CD4-positive, alpha-beta T cell treated with Interleukin-15 for 1 hour (primary cell): ENCODE measurements around the gene NFASC.
A peak's percentile ranks its signal among the peaks of the same experiment; 100 is the strongest.

ENCODE experiments used
- DNase-seq: peaks from one replicate; pipeline ENCODE4 v3.0.0-alpha.2; 2020

Gene NFASC

DNA sequence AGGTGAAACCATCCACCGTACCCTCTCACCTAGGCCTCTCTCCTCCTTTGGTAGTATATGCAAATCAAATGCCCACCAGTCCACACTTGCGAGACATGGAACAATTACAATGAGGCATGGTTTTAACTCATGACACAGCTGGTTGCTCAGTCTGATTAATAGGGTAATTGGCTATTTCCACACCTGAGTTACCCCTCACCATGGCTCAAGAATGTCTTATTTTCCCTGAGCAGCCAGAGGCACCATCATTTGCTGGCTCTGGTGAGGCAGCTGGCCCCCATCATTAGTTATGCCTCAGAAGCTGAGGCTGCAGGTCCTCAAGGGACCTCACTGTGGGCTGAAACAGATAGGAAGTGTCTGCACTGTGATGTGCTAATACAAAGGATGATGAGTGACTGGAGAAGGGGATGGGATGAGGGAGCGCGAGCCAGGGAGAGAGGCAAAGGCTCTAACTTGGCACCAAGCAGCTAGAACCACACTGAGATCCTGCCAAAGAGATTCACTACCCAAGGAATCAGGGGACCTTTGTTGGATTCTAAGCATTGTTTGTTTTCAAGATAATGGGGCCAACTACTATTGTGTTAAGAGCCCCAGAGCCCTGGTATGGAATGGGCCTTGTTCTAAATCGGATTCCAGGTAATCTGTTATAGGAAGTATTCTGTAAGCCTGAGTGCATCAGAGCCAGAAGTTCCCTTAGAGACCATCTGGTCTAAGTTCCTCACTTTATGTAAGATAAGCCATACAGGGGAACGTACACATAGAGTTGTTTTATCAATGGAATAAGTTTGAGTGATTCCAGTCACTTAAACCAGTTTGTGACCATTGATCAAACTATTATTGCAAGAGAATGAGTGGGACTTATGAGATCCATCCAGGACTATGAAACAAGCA lies 92.3 kb downstream of the NFASC start:
- DNase-seq: no peak

DNA sequence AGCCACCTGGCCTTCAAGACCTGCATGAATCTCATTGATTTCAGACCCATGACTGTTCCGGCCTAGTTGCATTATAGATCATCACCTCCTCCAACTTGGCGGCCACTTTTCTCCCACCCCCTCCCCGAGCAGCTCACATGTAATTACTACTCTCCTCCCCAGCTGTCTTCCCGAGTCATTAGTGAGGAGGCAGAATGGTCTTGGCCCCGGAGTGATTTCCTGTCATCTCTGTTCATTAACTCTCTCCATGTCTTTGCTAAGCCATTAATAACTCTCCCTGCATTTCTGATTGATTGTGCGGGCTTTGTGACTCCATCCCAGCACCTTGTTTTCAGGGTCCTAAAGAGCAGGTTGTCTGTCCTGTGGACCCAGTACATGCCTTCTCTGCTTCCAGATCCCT lies 96.8 kb downstream of the NFASC start:
- DNase-seq: no peak

DNA sequence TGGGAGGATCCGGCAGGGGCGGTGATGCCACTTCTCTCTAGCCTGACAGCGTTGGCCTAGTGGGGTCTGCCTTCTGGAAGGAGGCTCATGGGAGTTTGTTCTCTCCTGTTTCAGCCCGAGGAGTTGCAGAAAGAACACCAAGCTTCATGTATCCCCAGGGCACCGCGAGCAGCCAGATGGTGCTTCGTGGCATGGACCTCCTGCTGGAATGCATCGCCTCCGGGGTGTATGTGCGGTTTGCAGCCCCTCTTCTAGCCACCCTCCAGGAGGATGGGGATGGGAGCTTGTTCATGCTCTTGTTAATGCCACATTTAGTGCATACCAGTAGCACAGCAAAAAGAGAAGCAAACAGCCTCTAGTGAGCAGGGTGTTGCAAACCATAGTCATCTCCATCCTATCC lies 97.5 kb downstream of the NFASC start:
- DNase-seq: no peak

DNA sequence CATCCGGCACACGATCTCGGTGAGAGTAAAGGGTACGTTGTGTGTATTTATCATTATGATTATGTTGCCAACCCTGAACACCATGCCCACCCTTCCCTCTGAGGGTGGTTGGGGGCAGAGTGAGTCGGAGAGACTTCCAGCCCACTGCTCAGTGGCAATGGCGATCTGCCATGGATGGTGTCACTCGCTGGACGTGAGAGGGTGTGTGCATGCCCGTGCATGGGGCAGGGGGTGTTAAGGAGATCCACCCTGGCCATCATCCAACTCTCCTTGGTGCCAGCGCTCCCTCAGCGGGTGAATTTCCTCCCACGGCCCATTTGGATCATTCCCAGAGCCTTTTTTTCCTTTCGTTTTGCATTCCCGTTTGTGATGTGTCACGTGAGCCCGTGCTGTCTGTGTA lies 98.3 kb downstream of the NFASC start:
- no peak for DNase-seq

DNA sequence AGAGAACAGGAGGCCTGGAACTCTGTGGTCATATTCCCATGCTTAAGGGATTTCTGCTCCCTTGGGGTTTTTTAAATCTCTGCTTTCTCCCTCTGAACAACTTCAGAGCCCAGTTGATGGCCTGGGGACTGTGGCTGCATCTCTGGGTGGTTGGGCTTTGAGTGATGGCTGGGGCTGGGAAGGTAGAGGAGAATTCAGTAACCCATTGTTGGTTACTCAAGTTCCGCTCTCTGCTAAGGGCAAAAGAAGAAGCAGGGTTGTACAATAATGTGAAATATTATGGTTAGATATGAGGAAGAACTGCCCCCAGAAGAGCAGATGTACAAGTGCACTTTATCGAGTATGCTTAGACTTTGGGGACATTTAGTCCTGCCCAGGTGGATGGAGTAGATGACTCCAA lies 100.3 kb downstream of the NFASC start:
- no peak for DNase-seq

DNA sequence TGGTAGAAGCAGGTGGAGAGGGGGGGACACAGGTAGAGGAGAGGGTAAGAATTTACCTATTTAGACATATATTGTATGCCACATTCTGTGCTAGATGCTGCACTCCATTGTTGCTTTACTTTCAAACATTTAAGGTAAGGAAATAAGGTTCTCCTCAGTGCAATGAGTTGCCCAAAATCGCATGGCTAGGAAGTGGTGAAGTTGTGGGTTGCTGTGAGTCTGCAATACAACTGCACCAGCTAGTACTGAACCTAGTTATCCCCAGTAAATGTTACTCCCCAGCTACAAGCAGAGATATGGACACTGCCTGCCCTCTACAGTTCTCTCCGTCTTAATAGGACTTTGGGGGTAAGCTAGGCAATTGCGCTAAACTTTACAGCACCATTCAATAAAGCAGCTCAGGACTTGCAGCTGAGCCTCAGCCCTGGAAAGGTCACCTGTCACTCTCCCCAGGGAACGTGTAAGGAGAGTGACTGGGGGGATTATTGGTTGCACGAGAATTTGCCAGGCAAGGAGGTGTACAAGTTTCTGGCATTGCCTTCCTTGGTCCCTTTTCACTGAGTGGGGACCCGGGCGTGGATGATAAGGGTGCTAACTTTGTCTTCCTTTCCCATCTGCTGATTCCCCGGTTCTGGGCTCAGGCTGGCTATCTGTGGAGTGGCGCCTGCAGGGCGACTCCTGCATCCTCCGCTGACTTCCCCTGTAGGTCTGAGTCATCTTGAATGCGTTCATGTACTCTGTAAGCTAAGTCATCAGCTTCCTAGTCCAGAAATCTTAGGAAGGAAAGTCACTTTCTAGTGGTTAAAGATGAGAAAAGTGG lies 101.1 kb downstream of the NFASC start:
- DNase-seq: peak; percentile 42

DNA sequence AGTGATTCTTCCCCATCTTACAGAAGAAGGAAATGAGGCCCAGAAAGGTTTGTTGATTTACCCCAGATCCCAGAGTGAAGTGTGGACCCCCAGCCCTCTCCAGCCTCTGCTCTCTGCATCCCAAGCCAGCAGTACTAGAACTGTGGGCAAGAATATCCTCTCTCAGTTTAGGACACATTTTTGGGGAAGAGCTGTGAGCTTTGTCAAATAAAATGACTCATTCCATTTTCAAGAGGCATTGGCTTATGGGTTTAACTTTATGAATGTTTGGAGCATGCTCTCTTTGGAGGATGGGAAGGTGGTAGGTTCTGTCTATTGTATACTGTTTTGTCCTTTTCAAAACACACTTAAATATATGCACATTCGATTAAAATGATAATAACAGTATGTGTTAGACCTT lies 101.8 kb downstream of the NFASC start:
- DNase-seq: no peak

DNA sequence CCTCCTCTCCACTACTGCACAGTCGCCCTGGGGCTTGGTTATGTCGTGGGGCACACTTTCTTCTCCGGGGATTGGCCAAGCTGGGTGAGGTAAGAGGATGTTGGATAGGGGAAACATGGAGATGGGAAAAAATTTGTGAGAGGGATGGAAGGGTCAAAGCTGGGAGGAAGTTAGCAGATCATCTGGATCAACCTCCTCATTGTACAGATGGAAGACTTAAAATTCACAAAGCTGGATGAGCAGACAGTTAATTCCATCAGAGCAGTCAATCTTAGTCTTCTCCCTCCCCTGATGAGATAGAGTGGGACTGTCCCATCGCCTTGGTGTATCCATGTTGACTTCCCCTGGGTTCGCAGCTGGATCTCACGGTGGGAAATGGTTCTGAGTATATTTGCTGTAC lies 102.8 kb downstream of the NFASC start:
- DNase-seq: no peak

DNA sequence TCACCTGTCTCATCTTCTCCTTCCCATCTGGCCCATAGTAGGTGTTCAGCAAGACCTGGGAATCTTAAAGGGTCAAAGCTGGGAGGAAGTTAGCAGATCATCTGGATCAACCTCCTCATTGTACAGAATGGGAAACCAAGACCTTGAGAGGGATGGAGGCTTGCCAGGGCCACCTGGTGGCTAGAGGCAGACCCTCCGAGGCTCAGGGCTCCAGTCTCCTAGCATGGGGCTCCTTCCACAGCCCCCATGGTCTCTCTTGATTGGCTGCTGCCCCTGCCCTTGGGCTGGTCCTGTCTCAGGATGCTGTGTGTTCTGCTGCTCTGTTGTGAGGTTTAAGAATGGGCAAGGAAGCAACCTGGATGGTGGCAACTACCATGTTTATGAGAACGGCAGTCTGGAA lies 103.7 kb downstream of the NFASC start:
- no peak for DNase-seq

DNA sequence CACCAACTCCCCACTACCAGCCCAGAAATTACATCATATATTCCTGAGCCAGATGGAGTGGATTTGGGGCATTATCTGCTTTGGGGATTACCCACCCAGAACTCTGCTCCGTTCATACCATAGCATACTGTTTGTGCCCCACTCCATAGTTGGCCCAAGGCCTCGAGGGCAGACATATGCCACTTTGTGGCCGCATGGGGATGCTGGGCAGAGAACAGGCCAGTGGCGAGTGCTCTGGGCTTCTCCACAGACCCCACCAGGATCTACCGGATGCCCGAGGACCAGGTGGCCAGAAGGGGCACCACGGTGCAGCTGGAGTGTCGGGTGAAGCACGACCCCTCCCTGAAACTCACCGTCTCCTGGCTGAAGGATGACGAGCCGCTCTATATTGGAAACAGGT lies 104.4 kb downstream of the NFASC start:
- DNase-seq: no peak

DNA sequence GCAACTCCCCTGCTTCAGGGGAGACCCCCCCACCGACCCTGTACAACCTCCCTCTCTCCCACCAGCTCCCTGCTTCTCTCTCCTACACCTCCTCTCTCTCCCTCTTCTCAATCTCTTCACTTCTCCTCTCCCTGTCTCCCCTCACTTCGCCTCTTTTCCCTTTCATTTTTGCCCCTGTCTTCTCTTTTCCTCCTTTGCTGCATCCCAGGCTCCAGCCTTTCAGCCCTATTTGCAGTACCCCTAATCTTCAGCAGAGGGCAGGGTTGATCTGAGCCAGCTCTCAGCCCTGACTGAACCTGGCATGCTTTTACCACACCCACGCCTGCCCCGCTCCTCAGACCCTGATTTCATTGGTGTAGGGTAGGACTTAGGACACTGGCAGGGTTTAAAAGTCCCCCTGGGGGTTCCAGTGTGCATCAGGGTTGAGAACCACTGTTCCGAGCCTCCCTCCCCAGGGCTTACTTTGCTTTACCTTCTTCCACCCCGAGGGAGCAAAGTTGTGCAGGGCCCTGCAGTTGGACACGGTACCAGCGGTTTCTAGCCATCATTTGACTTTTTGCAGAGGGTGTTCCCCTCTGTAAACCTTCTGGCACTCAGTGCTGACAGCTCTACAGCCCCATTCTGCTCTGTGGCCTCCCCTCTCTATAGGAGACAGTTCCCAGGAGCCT lies 105.0 kb downstream of the NFASC start:
- no peak for DNase-seq

DNA sequence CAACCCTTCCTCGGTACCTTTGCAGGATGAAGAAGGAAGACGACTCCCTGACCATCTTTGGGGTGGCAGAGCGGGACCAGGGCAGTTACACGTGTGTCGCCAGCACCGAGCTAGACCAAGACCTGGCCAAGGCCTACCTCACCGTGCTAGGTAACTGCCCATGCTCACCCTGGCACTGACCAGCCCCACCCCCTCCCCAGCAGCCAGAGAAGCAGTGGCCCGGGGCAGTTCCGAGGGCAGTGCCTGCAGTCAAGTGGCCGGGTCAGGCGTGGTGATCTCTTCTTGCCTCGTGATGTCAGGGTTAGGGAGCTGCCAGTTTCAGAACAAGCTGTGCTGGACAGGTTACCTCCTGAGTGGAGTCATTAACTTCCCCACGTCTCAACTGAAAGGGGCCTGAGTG lies 106.0 kb downstream of the NFASC start:
- no peak for DNase-seq

DNA sequence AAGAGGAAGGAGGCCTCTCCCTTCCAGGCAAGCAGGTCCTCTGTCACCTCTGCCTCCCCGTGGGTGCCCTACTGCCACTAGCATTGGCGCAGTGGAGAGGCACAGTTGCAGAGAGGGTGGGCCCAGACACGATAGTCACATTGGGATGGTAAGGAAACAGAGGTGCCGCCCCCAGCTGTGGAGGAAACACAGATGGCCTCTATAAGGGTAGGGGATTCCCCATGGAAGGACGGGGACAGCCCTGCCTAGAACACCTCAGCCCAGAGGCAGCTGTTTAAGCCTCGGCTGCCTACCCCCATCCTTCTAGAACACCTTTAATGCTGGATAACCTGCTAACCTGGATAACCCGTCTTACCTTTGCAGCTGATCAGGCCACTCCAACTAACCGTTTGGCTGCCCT lies 106.7 kb downstream of the NFASC start:
- no peak for DNase-seq

DNA sequence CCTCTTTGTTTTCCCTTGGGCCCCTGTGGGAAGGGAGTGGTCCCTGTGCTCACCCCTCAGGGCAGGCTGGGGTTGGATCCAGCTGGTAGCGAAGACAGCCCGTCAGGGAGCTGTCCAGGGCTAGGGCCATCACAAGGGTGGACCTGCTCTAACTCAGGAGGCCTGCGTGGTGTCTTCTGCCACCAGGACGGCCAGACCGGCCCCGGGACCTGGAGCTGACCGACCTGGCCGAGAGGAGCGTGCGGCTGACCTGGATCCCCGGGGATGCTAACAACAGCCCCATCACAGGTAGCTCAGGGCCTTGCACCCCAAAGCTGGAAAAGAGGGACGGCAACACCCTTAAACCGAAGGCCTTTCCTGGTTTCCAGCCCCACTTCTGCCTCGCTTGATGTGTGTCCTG lies 108.1 kb downstream of the NFASC start:
- DNase-seq: no peak

DNA sequence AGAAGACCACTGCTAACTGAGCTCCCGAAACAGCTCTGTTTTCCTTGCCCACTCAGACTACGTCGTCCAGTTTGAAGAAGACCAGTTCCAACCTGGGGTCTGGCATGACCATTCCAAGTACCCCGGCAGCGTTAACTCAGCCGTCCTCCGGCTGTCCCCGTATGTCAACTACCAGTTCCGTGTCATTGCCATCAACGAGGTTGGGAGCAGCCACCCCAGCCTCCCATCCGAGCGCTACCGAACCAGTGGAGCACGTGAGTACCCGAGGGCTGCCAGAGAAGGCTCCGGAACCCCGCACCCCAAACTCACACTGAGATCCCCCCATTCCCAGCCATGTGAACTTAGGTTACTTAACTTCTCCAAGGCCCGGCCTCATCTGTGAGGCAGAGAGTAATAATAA lies 108.6 kb downstream of the NFASC start:
- DNase-seq: no peak

DNA sequence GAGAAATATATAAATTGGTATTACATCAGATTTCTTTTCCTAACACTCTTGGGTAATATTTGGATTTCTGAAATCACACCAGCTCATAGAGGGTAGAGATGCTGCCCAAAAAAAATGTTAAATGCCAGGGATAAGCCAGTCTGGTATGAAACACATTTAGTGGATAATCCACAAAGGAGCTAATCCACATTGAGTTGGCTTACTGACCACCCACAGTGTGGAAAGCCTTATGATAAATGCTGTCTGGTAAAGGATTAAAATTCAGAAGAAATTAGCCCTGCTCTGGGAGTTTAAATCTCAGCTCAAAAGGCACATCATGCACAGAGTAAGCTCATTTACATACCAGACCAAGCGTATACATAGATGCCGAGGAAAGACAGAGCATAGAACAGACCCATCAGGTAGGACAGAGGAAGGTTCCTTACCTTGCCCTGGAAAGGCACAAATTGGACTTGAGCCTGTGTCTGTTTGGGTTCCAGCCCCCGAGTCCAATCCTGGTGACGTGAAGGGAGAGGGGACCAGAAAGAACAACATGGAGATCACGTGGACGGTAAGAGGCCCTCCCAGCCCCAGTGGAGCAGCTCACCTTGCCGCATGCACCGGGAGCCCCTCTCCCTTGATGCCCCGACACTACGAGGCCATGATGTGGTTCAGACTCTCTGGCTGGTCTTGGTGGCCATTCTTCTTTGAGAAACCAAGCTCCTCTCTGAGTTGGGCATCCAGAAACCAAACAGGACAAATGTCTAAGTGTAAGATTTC lies 109.4 kb downstream of the NFASC start:
- no peak for DNase-seq

DNA sequence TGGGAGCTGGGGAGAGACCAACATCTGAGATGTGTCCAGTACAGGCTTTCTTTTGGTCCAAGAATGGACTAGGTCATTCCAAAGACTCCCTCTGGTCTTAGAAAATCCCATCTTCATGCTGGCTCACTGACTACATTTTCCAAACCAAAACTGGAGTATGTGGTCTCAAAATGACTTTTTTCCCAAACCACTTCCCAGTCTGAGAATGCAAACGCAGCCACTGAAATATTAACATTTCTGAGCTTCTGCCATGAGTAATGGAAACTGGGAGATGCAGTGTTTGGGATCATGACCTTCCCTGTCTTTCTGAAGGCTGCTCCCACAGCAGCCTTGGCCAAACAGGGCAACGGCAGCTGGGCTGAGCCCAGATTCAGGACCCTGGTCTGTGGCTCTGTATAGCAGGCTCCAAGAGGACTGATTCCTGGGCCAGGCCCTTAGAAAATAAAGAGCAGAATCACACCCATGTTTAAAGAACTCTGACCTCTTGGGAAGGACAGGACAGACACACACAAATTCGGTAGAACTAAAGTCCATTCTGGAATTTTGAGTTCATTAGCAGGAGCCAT lies 110.3 kb downstream of the NFASC start:
- no peak for DNase-seq

DNA sequence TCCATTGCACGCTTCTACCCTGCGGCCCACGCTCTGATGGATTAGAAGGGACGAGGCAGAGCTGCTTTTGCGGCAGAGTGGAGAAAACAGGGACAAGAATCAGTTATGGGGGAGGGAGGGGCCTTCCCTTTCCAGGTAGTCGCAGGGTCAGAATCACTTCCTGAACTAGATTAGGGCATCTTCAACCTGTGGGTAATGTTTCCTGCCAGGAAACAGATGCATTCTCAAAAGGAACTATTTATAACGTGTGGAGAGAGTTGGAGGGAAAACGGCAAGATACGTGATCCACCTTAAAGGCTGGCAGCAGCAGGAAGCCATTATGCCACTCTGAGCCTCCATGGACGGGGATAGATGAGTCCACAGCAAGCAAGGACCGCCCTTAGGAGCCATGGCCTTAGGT lies 112.5 kb downstream of the NFASC start:
- DNase-seq: no peak

DNA sequence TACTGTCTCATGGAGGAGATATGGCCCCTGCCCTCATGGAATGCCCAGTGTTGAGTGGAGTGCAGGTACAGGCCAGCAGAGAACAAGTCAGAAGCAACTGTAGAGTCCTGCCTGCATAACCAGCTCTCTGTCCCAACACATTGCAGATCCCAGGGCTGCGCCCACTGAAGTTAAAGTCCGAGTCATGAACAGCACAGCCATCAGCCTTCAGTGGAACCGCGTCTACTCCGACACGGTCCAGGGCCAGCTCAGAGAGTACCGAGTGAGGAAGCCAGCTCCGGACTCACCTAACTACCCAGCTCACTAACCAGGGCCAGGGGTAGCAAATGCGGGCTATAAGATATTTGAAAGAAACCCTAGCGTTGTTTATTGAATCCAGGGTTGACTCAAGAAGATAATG lies 113.2 kb downstream of the NFASC start:
- no peak for DNase-seq

DNA sequence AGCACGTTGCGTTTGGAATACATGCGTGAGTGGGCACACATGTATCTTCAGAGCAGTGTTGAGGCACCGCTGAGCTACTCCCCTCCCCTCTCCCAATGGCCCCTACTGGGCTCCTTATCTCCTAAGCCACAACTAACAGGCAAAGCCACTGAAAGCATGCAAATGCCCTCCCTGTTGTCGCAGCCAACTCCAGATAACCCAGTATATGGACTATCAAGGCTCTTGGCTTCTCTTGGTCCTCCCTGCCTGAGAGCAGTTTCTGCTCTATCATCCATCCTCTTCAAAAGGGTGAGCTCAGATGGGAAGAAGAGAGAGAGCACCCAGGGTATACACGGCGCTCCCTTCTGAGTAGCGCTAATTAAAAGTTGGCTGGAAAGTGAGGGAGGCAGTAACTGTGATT lies 113.8 kb downstream of the NFASC start:
- no peak for DNase-seq

DNA sequence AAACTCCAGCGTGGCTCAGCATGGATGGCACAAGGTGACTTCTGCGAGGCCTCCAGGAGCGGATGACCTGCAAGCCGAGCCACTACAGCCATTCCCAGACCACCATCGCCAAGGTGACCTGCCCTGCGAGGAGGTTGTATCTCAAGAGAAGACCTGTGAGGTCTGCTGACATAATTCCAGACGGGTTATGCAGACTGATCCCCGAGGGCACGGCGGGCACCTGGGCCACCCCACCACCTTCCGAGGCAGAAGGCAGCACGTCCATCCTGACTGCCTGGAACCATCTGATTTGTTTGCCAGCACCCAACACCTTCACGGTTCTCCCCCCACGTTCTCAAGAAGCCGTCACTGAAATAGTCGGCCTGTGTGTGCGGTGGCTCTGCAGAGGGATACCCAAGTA lies 115.5 kb downstream of the NFASC start:
- no peak for DNase-seq

DNA sequence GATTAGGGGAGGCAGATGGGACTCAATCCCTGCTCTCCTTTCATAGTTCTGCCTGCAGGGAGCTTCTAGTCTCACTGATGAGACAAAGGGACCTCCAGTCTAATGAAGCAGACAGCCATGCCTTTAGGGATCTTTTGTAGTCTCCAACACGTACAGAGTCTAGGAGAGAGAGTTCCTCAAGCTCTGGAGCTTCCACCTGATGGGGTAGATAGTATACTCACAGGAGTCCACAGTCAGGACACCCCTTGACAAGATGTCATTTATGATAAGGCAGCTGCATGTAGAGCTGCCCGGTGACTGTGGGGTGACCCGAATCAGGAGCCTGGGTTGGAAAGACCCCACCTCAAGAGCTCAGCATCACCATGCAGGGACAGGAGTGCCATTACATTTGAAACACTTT lies 117.0 kb downstream of the NFASC start:
- DNase-seq: no peak

DNA sequence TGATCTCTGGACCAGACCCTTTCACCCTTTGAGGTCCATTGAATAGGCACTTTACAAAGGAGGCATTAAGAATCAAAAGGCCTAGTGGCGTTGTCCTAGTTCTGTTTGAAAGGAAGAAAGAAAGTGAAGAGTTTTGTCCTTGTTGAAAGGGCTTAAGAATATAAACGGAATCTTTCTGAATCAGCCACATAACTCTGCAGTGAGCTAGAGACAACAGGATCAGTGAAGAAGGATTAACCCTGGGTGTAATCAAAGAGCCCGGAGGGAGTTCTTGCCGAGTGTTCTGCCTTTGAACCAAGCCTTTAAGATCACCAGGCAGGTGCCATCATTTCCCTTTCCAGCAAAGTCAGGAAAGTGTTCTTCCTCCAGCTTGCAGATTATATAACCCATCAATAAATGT lies 117.5 kb downstream of the NFASC start:
- no peak for DNase-seq
